ENCODE measurements around the gene TNS1. TPM values are rescaled to one million over a fixed set of nuclear protein-coding genes. Genes with fewer than 3 reads are reported as not detected.

TNS1 gene
- polyA plus RNA-seq, 1 experiment, result 19.7 TPM

GRCh38 chr2:217979151-217979811 is 23.5 kb downstream of the TNS1 start:
- Histone ChIP-seq H3K9me3 (ENCODE audit: control insufficient read depth, insufficient read depth, low read length) (peaks cover 3% of the 10 kb centered on the region; the same call in 1 of the 2 replicates), H3K4me3 (ENCODE audit: low read depth, low read length) (peak overlapping the region; percentile 40), H3K27ac (ENCODE audit: low read depth, low read length) (no peak overlapping the region), H3K27me3 (ENCODE audit: control insufficient read depth, insufficient read depth, low read length) (no peaks in the 10 kb centered on the region)
- CTCF ChIA-PET, result interaction anchor here (1.0 to 1.1 kb wide), 2 partner anchors 35 to 193 kb away, joined by 3 to 4 read pairs; no protein-coding TSS in a partner anchor
- POLR2A ChIA-PET, result interaction anchor here (0.6 to 0.8 kb wide), 2 partner anchors 10 to 13 kb away, joined by 4 read pairs; no protein-coding TSS in a partner anchor
- no peak for DNase-seq (ENCODE audit: low read depth, low spot score)
- no peak for TF ChIP-seq CTCF (IDR thresholded peaks at IDR 0.05; ENCODE audit: low read depth, low read length)

- H3K27me3 ChIP-seq (ENCODE audit: control insufficient read depth, insufficient read depth, low read length), result no peaks in the 10 kb centered on the region
- ChIA-PET POLR2A (interaction anchor here (0.6 to 0.7 kb wide), 2 partner anchors 9 to 15 kb away, joined by 4 to 5 read pairs; no protein-coding TSS in a partner anchor), CTCF (interaction anchor here (0.5 to 0.6 kb wide), 2 partner anchors 15 to 58 kb away, joined by 3 read pairs; no protein-coding TSS in a partner anchor)
- H3K27ac ChIP-seq (ENCODE audit: low read depth, low read length), result no peak overlapping the region
- peak overlapping the region; percentile 40 for H3K4me3 ChIP-seq (ENCODE audit: low read depth, low read length)
- no peak for TF ChIP-seq CTCF (IDR thresholded peaks at IDR 0.05; ENCODE audit: low read depth, low read length)
- no peak for DNase-seq (ENCODE audit: low read depth, low spot score)
- peaks cover 3% of the 10 kb centered on the region; the same call in 1 of the 2 replicates for H3K9me3 ChIP-seq (ENCODE audit: control insufficient read depth, insufficient read depth, low read length)
Observed at GRCh38 chr2:217978536-217979150, 24.2 kb downstream of the TNS1 start.

- TF ChIP-seq CTCF (IDR thresholded peaks at IDR 0.05; ENCODE audit: low read depth, low read length), result no peak
- peaks cover 3% of the 10 kb centered on the region; the same call in 1 of the 2 replicates for H3K9me3 ChIP-seq (ENCODE audit: control insufficient read depth, insufficient read depth, low read length)
- no peaks in the 10 kb centered on the region for H3K27me3 ChIP-seq (ENCODE audit: control insufficient read depth, insufficient read depth, low read length)
- DNase-seq (ENCODE audit: low read depth, low spot score), result no peak
- CTCF ChIA-PET, result interaction anchor here (0.5 to 0.6 kb wide), 2 partner anchors 16 to 57 kb away, joined by 3 read pairs; no protein-coding TSS in a partner anchor
- H3K27ac ChIP-seq (ENCODE audit: low read depth, low read length), result no peak overlapping the region
- H3K4me3 ChIP-seq (ENCODE audit: low read depth, low read length), result no peak overlapping the region
- POLR2A ChIA-PET, result interaction anchor here (0.7 kb wide), 1 partner anchor 14 kb away, joined by 5 read pairs; no protein-coding TSS in a partner anchor
Observed at GRCh38 chr2:217977840-217978535, 24.8 kb downstream of the TNS1 start.

- no peak for TF ChIP-seq CTCF (IDR thresholded peaks at IDR 0.05; ENCODE audit: low read depth, low read length)
- ChIA-PET CTCF (no interaction called here), POLR2A (no interaction called here)
- no peaks in the 10 kb centered on the region for H3K9me3 ChIP-seq (ENCODE audit: control insufficient read depth, insufficient read depth, low read length)
- H3K27ac ChIP-seq (ENCODE audit: low read depth, low read length), result no peak overlapping the region
- no peak overlapping the region for H3K4me3 ChIP-seq (ENCODE audit: low read depth, low read length)
- DNase-seq (ENCODE audit: low read depth, low spot score), result no peak
- H3K27me3 ChIP-seq (ENCODE audit: control insufficient read depth, insufficient read depth, low read length), result no peaks in the 10 kb centered on the region
Observed at GRCh38 chr2:217976301-217976700, 26.5 kb downstream of the TNS1 start.

Data from AG04450 (cell line).